ENCODE data around the gene CCPG1.
"Not testable (repeated sequence)": the region's sequence is repeated elsewhere in the genome, so short reads cannot be mapped to it uniquely, and the experiment has no call there.

The CCPG1 gene

GRCh38 chr15:55408012-55408928, at the start of gene CCPG1, which contains the start of gene PIERCE2:
Gene CCPG1 (minus strand): TSS chr15:55408359. CDS start chr15:55389424, 18,935 bp downstream.
Gene PIERCE2 (plus strand): TSS chr15:55408495. CDS start chr15:55408769, 274 bp downstream.
- peak; percentile 60 to 74 (median 70) for DNase-seq (ENCODE audit: low read depth in 3 of 3, low spot score in 1 of 3)

- DNase-seq (ENCODE audit: low read depth in 3 of 3, low spot score in 1 of 3), result no peak
Measured at GRCh38 chr15:55457401-55458022, 49.4 kb upstream of the CCPG1 start.

GRCh38 chr15:55447030-55447394, 38.9 kb upstream of the CCPG1 start:
- not testable (repeated sequence) for DNase-seq (ENCODE audit: low read depth in 3 of 3, low spot score in 1 of 3)

GRCh38 chr15:55446379-55447029, 38.3 kb upstream of the CCPG1 start:
- not testable (repeated sequence) for DNase-seq (ENCODE audit: low read depth in 3 of 3, low spot score in 1 of 3)

GRCh38 chr15:55445936-55446335, 37.8 kb upstream of the CCPG1 start:
- DNase-seq (ENCODE audit: low read depth in 3 of 3, low spot score in 1 of 3), result not testable (repeated sequence)

GRCh38 chr15:55443141-55443540, 35.0 kb upstream of the CCPG1 start:
- not testable (repeated sequence) for DNase-seq (ENCODE audit: low read depth in 3 of 3, low spot score in 1 of 3)

GRCh38 chr15:55434989-55435825, 27.0 kb upstream of the CCPG1 start:
- DNase-seq (ENCODE audit: low read depth in 3 of 3, low spot score in 1 of 3), result no peak

- no peak for DNase-seq (ENCODE audit: low read depth in 3 of 3, low spot score in 1 of 3)
Measured at GRCh38 chr15:55422089-55422488, 13.9 kb upstream of the CCPG1 start.

GRCh38 chr15:55420171-55420866, 12.2 kb upstream of the CCPG1 start:
- no peak for DNase-seq (ENCODE audit: low read depth in 3 of 3, low spot score in 1 of 3)

- DNase-seq (ENCODE audit: low read depth in 3 of 3, low spot score in 1 of 3), result not testable (repeated sequence)
Measured at GRCh38 chr15:55417678-55418077, 9.5 kb upstream of the CCPG1 start.

GRCh38 chr15:55408976-55409375, 817 bp upstream of the CCPG1 start:
- DNase-seq (ENCODE audit: low read depth in 3 of 3, low spot score in 1 of 3), result not testable (repeated sequence)

GRCh38 chr15:55407498-55408011, 604 bp downstream of the CCPG1 start:
- no peak for DNase-seq (ENCODE audit: low read depth in 3 of 3, low spot score in 1 of 3)

GRCh38 chr15:55403531-55403930, 4.6 kb downstream of the CCPG1 start:
- DNase-seq (ENCODE audit: low read depth in 3 of 3, low spot score in 1 of 3), result no peak

- DNase-seq (ENCODE audit: low read depth in 3 of 3, low spot score in 1 of 3), result no peak
Measured at GRCh38 chr15:55402707-55403106, 5.5 kb downstream of the CCPG1 start.

- DNase-seq (ENCODE audit: low read depth in 3 of 3, low spot score in 1 of 3), result no peak
Measured at GRCh38 chr15:55401786-55402246, 6.3 kb downstream of the CCPG1 start.

GRCh38 chr15:55400050-55400449, 8.1 kb downstream of the CCPG1 start:
- not testable (repeated sequence) for DNase-seq (ENCODE audit: low read depth in 3 of 3, low spot score in 1 of 3)

GRCh38 chr15:55398243-55398642, 9.9 kb downstream of the CCPG1 start:
- no peak for DNase-seq (ENCODE audit: low read depth in 3 of 3, low spot score in 1 of 3)

- no peak for DNase-seq (ENCODE audit: low read depth in 3 of 3, low spot score in 1 of 3)
Measured at GRCh38 chr15:55394694-55395093, 13.5 kb downstream of the CCPG1 start.

- DNase-seq (ENCODE audit: low read depth in 3 of 3, low spot score in 1 of 3), result no peak
Measured at GRCh38 chr15:55389264-55389607, 18.9 kb downstream of the CCPG1 start.

- DNase-seq (ENCODE audit: low read depth in 3 of 3, low spot score in 1 of 3), result no peak
Measured at GRCh38 chr15:55387027-55387426, 21.1 kb downstream of the CCPG1 start.
